ENCODE data around the gene PRDM7. TPM values are rescaled to one million over a fixed set of nuclear protein-coding genes. Genes with fewer than 3 reads are reported as not detected.
"Not testable (repeated sequence)": the region's sequence is repeated elsewhere in the genome, so short reads cannot be mapped to it uniquely, and the experiment has no call there.

The PRDM7 gene
- not detected for polyA plus RNA-seq (2013, experiment 1 of 2)
- not detected for polyA plus RNA-seq (2013, experiment 2 of 2)

GRCh38 chr16:90077240-90077756 is at the start of gene PRDM7:
TSS of gene PRDM7 (minus strand) at chr16:90077331. CDS start at chr16:90075910, 1,421 bp downstream.
- no peak within 1 kb of the TSS for H3K27ac ChIP-seq (ENCODE audit: low read depth, low read length, severe bottlenecking)
- H3K4me1 ChIP-seq (ENCODE audit: control insufficient read depth, insufficient read depth, low read length, poor library complexity, severe bottlenecking): no peaks in the 10 kb centered on the region
- no peaks in the 10 kb centered on the region for H3K36me3 ChIP-seq (ENCODE audit: control insufficient read depth, insufficient read depth, low read length)
- H3K4me3 ChIP-seq (ENCODE audit: extremely low read depth, insufficient read depth, low read length, poor library complexity, severe bottlenecking): peak within 1 kb of the TSS; percentile 22
- no peaks in the 10 kb centered on the region for H3K9me3 ChIP-seq (ENCODE audit: control insufficient read depth, low read length)
- 5 to 16% methylated on average over 27 to 30 of the region's 32 CpGs for WGBS, 2 experiments (ENCODE audit: insufficient coverage in 2 of 2)

DNA sequence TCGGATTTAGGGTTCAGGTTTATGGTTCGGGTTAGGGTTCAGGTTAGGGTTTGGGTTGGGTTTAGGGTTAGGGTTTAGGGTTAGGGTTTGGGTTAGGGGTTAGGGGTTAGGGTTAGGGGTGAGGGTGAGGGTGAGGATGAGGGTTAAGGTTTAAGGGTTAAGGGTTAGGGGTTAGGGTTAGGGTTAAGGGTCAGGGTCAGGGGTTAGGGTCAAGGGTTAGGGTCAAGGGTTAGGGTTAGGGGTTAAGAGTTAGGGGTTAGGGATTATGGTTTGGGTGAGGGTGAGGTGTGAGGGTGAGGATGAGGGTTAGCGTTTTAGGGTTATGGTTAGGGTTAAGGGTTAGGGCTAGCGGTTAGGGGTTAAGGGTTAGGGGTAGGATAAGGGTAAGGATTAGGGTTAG is 44.7 kb upstream of the PRDM7 start:
- no CpG with 5 or more reads among the region's 4 CpGs for WGBS, 2 experiments (ENCODE audit: insufficient coverage in 2 of 2)

DNA sequence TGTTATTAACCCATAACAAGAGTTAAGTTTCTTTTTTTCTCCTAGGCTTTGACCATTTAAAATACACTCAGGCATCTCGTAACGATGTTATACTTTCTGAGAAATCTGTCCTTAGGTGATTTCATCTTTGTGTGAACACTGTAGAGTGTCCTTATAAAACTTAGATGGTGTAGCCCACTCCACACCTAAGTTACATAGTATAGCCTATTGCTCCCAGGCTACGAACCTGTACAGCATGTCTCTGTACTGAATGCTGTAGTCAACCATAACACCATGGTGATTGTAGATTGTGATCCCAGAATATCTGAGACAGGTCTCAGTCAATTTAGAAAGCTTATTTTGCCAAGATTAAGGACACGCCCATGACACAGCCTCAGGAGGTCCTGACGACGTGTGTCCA is 30.5 kb upstream of the PRDM7 start:
- no CpG with 5 or more reads among the region's 6 CpGs for WGBS, 2 experiments (ENCODE audit: insufficient coverage in 2 of 2)
- not testable (repeated sequence) for H3K36me3 ChIP-seq (ENCODE audit: control insufficient read depth, insufficient read depth, low read length); H3K4me1 ChIP-seq (ENCODE audit: control insufficient read depth, insufficient read depth, low read length, poor library complexity, severe bottlenecking); H3K27ac ChIP-seq (ENCODE audit: low read depth, low read length, severe bottlenecking); H3K4me3 ChIP-seq (ENCODE audit: extremely low read depth, insufficient read depth, low read length, poor library complexity, severe bottlenecking); H3K9me3 ChIP-seq (ENCODE audit: control insufficient read depth, low read length)

More for the DNA sequence above, 44.7 kb upstream of the PRDM7 start:
- not testable (repeated sequence) for H3K9me3 ChIP-seq (ENCODE audit: control insufficient read depth, low read length); H3K36me3 ChIP-seq (ENCODE audit: control insufficient read depth, insufficient read depth, low read length); H3K4me1 ChIP-seq (ENCODE audit: control insufficient read depth, insufficient read depth, low read length, poor library complexity, severe bottlenecking); H3K4me3 ChIP-seq (ENCODE audit: extremely low read depth, insufficient read depth, low read length, poor library complexity, severe bottlenecking); H3K27ac ChIP-seq (ENCODE audit: low read depth, low read length, severe bottlenecking)

- H3K36me3 ChIP-seq (ENCODE audit: control insufficient read depth, insufficient read depth, low read length); H3K4me1 ChIP-seq (ENCODE audit: control insufficient read depth, insufficient read depth, low read length, poor library complexity, severe bottlenecking); H3K27ac ChIP-seq (ENCODE audit: low read depth, low read length, severe bottlenecking); H3K4me3 ChIP-seq (ENCODE audit: extremely low read depth, insufficient read depth, low read length, poor library complexity, severe bottlenecking); H3K9me3 ChIP-seq (ENCODE audit: control insufficient read depth, low read length): not testable (repeated sequence)
- WGBS, 2 experiments (ENCODE audit: insufficient coverage in 2 of 2): 92% methylated on average over 2 of the region's 13 CpGs; no CpG with 5 or more reads in 1 of the 2 experiments
Observed at GRCh38 chr16:90107060-90107459, 29.9 kb upstream of the PRDM7 start.

DNA sequence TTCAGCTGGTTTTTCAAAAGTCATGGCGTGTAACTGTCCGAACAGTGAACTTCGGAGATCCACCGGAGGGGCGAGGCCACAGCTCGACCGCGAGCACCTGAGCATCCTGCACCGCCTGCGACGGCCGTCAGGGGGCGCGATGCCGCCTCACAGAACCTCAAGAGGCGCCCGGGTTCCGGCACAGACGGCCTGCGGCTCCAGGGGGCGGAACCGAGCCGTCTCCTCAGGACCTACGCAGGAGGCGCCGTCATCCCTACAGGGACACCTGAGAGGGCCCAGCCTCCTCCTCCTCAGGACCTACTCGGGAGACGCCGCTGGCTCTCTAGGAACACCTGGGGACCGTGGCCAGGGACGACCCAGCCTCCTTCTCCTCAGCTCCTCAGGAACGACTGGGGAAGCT is 29.1 kb upstream of the PRDM7 start:
- not testable (repeated sequence) for H3K36me3 ChIP-seq (ENCODE audit: control insufficient read depth, insufficient read depth, low read length); H3K9me3 ChIP-seq (ENCODE audit: control insufficient read depth, low read length); H3K4me1 ChIP-seq (ENCODE audit: control insufficient read depth, insufficient read depth, low read length, poor library complexity, severe bottlenecking); H3K27ac ChIP-seq (ENCODE audit: low read depth, low read length, severe bottlenecking)
- peak overlapping the region; percentile 31 for H3K4me3 ChIP-seq (ENCODE audit: extremely low read depth, insufficient read depth, low read length, poor library complexity, severe bottlenecking)
- WGBS, 2 experiments (ENCODE audit: insufficient coverage in 2 of 2): 65 to 73% methylated on average over 14 to 26 of the region's 32 CpGs

DNA sequence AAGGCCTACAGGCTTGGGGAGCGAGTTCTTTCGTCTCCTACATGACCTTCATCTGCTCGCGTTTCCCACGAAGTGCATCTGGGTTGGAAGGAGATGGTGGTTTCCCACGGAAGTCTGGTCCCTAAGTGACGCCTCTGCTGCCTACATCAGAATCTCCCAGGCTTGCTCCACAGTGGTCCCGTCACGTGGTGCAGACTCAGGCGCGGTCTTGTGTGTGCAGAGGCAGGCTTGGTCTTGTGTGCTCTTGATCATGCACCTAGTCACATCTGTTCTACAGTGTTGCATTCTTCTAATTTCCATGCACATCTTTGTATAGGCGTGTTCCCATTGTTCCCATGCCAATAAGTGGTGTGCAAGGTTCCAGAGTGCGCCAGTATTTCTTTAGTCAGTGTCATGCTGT is 27.6 kb upstream of the PRDM7 start:
- not testable (repeated sequence) for H3K9me3 ChIP-seq (ENCODE audit: control insufficient read depth, low read length); H3K4me3 ChIP-seq (ENCODE audit: extremely low read depth, insufficient read depth, low read length, poor library complexity, severe bottlenecking); H3K27ac ChIP-seq (ENCODE audit: low read depth, low read length, severe bottlenecking); H3K4me1 ChIP-seq (ENCODE audit: control insufficient read depth, insufficient read depth, low read length, poor library complexity, severe bottlenecking); H3K36me3 ChIP-seq (ENCODE audit: control insufficient read depth, insufficient read depth, low read length)
- WGBS, 2 experiments (ENCODE audit: insufficient coverage in 2 of 2): 92 to 93% methylated on average over 3 to 4 of the region's 13 CpGs

DNA sequence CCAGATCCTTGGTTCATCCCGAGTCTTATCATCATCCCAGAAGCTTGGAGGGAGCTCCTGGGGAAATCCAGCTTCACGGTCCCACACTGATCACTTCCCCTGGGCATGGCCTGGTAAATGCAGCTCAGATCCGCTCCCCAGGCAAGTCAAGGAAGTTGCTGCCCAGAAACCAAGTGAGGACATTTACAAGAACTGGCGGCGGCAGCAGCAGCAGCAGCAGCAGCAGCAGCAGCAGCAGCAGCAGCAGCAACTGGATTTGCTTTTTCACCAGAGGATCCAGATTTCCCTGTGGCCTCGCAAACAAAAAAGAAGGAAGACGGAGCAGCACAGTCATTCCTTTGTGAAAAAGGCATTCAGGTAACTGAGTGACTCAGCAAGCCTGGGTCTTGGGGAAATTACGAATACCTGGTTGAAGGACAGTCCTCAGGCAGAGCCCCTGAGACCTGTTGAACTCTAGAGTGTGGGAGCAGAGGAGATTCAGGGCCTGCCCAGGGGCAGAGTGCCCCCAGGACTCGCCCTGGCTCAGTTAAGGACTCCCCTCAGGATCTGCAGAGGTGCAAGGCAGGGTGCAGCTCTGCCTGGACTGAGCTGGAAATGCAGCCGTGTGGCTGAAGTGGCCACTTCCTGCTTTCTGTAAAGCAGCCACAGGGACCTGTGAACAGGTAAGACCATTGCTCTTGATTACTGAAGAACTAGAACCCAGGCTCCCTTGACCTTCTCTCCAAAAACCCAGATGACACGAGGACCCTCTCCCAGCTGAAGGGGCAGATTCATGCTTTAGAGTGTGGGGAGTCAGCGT is 25.2 kb upstream of the PRDM7 start:
- WGBS, 2 experiments (ENCODE audit: insufficient coverage in 2 of 2): 60 to 90% methylated on average over 1 to 3 of the region's 12 CpGs
- H3K27ac ChIP-seq (ENCODE audit: low read depth, low read length, severe bottlenecking); H3K4me1 ChIP-seq (ENCODE audit: control insufficient read depth, insufficient read depth, low read length, poor library complexity, severe bottlenecking); H3K4me3 ChIP-seq (ENCODE audit: extremely low read depth, insufficient read depth, low read length, poor library complexity, severe bottlenecking); H3K9me3 ChIP-seq (ENCODE audit: control insufficient read depth, low read length); H3K36me3 ChIP-seq (ENCODE audit: control insufficient read depth, insufficient read depth, low read length): not testable (repeated sequence)

- not testable (repeated sequence) for H3K9me3 ChIP-seq (ENCODE audit: control insufficient read depth, low read length); H3K36me3 ChIP-seq (ENCODE audit: control insufficient read depth, insufficient read depth, low read length); H3K4me1 ChIP-seq (ENCODE audit: control insufficient read depth, insufficient read depth, low read length, poor library complexity, severe bottlenecking); H3K4me3 ChIP-seq (ENCODE audit: extremely low read depth, insufficient read depth, low read length, poor library complexity, severe bottlenecking); H3K27ac ChIP-seq (ENCODE audit: low read depth, low read length, severe bottlenecking)
- 96% methylated on average over 3 of the region's 11 CpGs; no CpG with 5 or more reads in 1 of the 2 experiments for WGBS, 2 experiments (ENCODE audit: insufficient coverage in 2 of 2)
Observed at GRCh38 chr16:90101332-90101731, 24.2 kb upstream of the PRDM7 start.

DNA sequence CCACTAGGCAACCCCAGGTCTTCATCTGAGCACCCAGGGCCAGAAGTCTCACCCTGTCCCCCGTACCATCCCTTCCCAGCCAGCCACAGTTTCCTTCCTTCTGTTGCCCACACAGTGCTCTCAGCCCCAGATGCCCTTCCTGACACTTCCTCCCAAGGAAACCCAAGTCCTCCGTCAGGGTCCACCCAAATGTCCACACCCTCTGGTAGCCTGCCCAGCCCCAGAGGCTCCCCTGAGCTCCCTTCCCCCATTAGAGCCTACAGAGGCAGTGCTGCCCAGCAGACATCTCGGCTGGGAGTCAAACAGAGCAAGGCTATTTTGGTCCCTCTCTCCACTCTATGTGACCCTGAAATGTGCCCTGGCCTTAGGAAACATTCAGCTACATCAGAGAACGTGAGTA is 23.7 kb upstream of the PRDM7 start:
- WGBS, 2 experiments (ENCODE audit: insufficient coverage in 2 of 2): no CpG with 5 or more reads among the region's 4 CpGs
- H3K4me3 ChIP-seq (ENCODE audit: extremely low read depth, insufficient read depth, low read length, poor library complexity, severe bottlenecking); H3K4me1 ChIP-seq (ENCODE audit: control insufficient read depth, insufficient read depth, low read length, poor library complexity, severe bottlenecking); H3K36me3 ChIP-seq (ENCODE audit: control insufficient read depth, insufficient read depth, low read length); H3K9me3 ChIP-seq (ENCODE audit: control insufficient read depth, low read length); H3K27ac ChIP-seq (ENCODE audit: low read depth, low read length, severe bottlenecking): not testable (repeated sequence)

GRCh38 chr16:90100229-90100628 is 23.1 kb upstream of the PRDM7 start:
- not testable (repeated sequence) for H3K4me1 ChIP-seq (ENCODE audit: control insufficient read depth, insufficient read depth, low read length, poor library complexity, severe bottlenecking); H3K9me3 ChIP-seq (ENCODE audit: control insufficient read depth, low read length); H3K36me3 ChIP-seq (ENCODE audit: control insufficient read depth, insufficient read depth, low read length); H3K27ac ChIP-seq (ENCODE audit: low read depth, low read length, severe bottlenecking); H3K4me3 ChIP-seq (ENCODE audit: extremely low read depth, insufficient read depth, low read length, poor library complexity, severe bottlenecking)
- 64 to 91% methylated on average over 1 to 2 of the region's 5 CpGs for WGBS, 2 experiments (ENCODE audit: insufficient coverage in 2 of 2)

DNA sequence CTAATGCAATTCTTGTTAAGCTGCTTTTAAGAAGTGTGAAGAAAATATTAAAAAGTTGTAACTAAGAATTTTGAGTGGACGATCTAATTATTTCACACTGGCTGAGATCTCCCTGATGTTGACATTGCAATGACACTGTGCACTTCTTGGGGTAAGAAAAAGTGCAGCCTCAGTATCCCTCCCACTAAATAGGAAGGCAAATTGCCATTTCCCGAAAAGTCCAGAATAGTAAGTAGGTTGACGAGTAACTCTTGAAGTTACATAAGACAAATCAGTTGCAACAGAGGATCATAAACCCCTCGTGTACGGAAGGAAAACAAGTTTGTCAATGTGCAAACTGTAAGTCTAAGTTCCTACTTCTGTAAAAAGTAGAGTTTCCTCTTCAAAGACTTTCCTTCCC is 21.8 kb upstream of the PRDM7 start:
- not testable (repeated sequence) for H3K4me1 ChIP-seq (ENCODE audit: control insufficient read depth, insufficient read depth, low read length, poor library complexity, severe bottlenecking); H3K4me3 ChIP-seq (ENCODE audit: extremely low read depth, insufficient read depth, low read length, poor library complexity, severe bottlenecking)
- WGBS, 2 experiments (ENCODE audit: insufficient coverage in 2 of 2): no CpG with 5 or more reads among the region's 5 CpGs

More for the DNA sequence above, 21.8 kb upstream of the PRDM7 start:
- not testable (repeated sequence) for H3K36me3 ChIP-seq (ENCODE audit: control insufficient read depth, insufficient read depth, low read length); H3K27ac ChIP-seq (ENCODE audit: low read depth, low read length, severe bottlenecking); H3K9me3 ChIP-seq (ENCODE audit: control insufficient read depth, low read length)
